SHP77 (cell line): ENCODE measurements around the gene SORCS2.
"Not testable (repeated sequence)": the region's sequence is repeated elsewhere in the genome, so short reads cannot be mapped to it uniquely, and the experiment has no call there.

Source experiments
- DNase-seq, 2 experiments: peaks; one replicate each; lab custom pipeline; 2025; lab: John Stamatoyannopoulos, UW

Gene SORCS2

DNA sequence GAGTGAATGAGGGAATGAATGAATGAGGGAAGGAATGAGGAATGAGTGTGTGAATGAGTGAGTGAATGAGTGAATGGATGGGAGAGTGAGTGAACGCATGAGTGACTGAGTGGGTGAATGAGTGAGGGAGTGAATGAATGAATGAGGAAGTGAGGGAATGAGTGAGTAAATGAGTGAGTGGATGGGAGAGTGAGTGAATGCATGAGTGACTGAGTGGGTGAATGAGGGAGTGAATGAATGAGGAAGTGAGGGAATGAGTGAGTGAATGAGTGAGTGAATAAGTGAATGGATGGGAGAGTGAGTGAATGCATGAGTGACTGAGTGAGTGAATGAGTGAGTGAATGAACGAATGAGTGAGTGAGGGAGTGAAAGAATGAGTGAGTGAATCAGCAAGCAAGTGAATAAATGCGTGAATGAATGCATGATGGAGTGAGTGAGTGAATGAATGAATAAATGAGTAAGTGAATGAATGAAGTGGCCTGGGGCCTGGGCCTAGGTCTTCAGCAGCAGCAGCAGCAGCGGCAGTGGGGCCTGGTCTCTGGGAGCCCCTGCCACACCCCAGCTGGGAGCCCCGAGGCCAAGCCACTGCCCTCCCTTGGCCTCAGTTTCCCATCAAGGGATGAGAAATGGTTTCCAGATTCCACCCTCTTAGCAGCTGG, 258.6 kb downstream of the SORCS2 start:
- no peak for DNase-seq

DNA sequence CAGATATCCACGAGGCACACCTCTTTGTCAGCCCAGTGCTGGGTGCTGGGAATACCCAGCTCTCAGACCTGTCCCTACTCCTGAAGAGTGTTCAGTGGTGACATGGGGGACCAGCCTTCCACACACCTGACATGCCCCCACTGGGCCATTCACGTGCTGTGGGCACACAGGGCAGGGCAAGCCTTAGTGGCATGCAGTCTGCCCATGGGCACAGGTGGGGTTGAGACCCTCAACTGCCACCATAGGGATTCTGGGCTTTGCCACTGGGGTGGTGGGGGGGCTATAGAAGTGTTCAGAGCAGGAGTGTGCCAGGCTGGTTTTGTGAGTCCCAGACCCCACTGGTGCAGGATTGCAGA, 259.1 kb downstream of the SORCS2 start:
- DNase-seq = no peak

DNA sequence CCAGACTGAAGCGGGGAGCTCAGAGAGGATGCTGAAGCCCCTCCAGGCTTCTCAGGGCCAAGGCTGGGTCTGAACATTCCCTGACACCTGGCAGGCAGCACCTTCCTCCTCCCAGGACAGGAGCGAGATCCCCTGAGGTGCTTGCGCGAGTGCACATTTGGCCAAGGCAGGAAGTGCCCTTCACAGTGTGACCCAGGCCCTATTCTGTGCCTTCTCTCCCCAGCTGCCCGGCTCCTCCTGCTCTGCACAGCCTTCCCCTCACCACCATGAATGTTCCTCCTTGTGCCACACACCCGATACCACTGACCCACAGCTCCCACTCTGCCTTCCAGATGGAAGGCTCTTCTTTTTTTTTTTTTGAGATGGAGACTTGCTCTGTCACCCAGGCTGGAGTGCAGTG, 259.5 kb downstream of the SORCS2 start:
- no peak for DNase-seq

DNA sequence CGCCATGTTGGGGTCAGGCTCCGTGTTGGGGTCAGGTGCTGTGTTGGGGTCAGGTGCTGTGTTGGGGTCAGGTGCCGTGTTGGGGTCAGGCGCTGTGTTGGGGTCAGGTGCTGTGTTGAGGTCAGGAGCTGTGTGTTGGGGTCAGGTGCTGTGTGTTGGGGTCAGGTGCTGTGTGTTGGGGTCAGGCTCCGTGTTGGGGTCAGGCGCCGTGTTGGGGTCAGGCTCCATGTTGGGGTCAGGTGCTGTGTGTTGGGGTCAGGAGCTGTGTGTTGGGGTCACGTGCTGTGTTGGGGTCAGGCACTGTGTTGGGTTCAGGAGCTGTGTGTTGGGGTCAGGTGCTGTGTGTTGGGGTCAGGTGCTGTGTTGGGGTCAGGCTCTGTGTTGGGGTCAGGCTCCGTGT, 260.5 kb downstream of the SORCS2 start:
- not testable (repeated sequence) for DNase-seq

DNA sequence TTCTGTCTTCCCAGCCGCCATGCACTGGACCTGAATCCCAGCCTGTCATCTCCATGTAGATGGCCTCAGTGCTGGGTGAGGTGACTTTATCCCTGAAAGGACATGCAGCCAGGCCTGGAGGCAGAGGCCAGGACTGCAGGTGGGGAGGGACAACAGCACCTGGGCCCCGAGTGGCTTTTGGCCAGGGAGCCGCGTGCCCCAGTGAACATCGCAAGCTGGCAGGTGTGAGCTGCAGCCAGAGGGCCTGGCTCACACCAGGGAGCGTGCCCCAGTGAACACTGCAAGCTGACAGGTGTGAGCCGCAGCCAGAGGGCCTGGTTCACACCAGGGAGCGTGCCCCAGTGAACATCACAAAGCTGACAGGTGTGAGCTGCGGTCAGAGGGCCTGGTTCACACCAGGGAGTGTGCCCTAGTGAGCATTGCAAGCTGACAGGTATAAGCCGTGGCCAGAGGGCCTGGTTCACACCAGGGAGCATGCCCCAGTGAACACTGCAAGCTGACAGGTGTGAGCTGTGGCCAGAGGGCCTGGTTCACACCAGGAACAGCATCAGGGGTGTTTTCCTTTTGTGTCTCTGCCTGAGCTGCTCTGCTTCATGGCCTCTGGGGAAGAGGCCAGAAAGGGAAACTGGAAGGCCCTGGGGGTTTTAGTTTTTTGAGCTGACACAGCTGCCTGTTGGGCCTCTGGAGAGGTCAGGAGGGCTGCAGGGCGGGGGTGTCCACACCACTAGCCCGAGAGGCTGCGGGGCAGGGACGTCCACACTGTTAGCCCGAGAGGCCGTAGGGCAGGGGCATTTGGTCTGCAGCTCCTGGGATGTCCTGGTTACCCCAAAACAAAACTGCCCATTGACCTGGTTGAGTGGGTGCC, 265.1 kb downstream of the SORCS2 start:
- no peak for DNase-seq

DNA sequence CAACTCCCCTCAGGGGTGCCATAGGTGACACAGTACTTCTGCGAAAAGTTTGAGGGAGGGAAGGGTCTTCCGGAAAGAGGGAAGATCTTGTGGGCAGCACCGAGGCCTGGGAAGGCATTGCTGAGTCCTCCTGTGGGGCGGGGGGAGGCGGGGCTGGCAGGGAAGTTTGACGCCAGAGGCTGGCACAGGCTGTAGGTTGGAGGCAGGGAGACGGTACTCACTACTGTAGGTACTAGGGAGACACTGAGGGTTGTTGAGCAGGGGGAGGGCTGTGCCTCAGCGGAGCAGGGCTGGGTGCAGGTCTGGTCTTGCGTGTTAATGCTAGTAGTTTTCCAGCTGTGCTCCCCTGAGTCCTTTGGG, 265.7 kb downstream of the SORCS2 start:
- no peak for DNase-seq

DNA sequence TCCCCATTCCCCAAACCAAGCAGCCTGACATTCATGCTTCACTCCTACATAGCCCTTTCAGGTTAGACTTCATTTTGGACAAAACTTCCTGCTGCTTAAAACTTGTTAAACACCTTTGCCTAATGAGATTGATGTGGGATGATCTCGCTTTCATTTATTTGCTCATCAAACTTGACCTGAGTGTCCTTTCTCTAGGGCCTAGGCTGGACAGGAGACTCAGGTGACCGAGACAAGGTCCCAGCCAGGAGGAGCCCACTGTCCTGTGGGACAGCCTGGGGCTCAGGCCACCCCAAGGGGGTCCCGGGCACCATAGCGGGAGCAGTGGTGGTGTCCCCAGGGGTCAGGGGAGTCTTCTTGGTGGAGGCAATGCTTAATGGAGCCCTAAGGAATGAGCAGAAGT, 266.1 kb downstream of the SORCS2 start:
- DNase-seq = no peak

DNA sequence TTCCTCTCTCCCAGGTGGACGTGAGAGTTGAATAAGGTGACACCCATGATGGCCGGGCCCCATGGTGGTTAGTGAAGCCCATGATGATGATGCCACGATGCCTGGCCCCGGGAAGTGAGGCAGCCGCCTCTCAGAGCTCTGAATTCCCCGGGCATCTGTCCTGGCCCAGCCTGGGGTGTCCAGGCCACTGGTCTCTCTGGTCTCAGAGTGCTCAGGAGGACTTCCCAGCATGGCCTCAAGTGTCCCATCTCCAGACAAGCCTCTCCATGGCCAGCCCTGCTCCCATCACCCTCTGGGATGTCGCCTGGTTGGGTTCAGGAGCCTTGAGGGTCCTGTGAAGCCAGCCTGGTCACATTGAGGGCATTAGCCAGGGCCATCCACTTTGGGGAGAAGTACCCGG, 267.1 kb downstream of the SORCS2 start:
- no peak for DNase-seq

DNA sequence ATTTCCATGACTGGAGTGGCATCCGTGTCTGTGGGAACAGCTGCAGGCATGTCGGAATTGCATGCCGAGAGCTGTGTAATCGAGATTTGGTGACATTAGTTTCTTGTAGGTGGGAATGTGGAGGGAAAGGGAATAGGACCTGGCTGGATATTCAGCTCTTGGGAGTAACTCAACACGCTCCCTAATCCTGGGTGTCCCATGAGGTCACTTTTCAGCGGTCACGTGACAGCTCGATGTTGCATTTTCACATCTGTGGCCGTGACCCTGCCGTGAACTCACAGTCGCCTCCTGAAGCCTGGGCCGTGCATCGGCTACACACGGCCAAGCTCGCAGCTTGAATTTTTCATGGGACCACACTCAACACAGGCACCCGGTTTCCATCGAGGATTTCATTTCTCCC, 268.2 kb downstream of the SORCS2 start:
- DNase-seq = no peak

DNA sequence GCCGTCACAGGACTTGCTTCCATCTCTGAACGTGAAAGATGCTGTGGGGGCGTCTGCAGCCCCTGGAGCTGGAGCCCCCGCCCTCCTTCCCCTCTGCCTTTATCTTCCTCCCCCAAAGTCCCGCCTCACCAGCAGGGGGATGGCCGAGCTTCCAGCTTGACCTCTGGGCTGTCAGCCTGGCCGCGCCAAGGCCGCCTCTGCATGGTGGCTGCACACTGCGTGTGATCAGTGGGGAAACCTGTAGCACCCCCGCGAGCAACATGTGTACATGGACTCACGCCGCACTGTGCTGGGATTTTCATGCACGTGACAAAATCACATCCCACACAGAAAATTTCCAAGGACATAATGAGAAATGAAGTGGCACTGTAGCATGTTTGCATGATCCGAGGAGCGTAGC, 268.9 kb downstream of the SORCS2 start:
- no peak for DNase-seq

DNA sequence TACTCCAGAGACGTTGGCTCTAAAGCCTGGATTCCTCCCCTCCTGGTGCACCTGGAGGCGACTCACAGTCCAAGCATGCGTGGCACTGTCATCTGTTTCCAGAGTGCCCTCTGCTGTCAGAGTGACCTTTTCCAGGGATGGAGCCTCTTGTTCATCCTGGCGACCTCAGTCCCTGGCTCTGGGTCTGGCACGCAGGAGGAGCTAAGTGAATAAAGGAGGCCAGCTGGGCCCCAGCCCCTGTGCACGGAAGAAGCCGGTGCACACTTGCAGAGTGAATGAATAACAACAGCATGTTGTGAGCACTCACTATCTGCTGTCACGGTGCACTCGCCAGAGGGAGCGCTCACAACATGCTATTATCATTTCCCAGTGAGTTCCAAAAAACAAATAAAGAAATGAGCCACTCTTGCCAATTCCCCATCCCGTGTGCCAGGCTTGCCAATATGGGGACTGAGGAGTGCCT, 270.2 kb downstream of the SORCS2 start:
- peak; percentile 25 to 57 for DNase-seq

DNA sequence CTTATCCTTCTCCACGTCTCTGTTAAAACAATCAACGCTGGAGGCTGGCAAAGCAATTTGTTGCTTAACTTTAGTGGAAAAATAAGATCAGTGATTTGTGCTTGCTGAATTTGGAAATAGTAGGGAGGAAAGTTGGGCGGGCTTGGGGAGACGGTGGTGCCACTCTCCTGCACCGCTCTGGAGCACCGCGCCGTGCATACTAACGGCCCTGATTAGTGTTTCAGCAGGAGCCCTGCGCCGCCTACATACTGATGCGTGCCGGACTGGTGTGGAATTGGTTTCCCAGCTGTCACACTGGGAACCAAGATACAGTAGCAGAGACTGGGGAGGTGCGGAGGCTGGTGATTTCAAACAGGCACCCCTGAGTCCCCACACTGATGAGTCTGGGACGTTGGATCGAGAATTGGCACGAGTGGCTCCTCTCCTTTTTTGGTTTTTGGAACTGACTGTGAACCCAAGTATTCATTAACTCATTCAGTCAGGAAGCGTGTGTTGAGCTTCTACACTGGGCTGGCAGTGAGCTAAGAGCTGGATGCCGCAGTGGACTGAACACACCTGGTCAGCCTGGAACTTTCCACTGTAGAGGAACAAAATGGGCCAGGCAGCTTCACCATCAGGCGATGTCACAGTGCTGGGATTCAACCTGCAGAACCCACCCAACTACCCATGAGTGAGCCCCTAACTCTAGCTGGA, 271.4 kb downstream of the SORCS2 start:
- DNase-seq = no peak

DNA sequence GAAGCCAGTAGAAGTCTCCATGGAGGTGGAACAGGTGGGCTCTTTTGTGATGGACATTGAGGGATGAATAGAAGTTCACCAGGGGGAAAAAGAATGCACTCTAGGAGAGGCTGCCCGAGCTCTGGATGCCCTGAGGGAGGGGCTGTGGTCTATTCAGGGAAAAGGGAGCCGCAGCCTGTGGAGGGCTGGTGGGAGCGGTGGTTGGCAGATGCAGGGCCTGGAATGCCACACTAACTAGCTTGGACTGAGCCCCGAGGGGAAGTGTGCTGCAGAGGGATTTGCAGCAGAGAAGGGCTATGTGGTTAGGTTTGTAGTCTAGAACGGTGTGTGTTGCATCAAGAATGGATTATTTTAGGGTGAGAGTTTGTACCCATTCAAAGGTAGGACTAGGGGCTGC, 271.9 kb downstream of the SORCS2 start:
- DNase-seq = no peak

DNA sequence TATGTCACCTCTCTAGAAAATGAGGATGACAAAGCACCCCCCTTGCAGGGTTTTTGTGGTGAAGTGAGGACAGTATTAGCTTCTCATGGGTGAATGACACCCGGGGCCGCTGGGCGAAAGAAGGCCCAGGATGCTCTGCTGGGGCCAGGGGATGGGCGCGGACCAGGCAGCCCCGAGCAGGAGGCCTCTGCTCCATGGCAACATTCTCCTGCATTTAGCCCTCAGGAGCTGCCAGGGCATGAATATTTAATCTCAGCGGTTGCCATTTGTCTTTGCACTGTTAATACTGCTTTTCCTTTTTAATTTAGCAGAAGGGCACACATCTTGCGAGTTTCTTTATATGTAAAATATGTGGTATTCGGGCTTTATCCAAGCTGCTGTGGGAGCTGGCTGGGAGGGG, 272.7 kb downstream of the SORCS2 start:
- DNase-seq = no peak

DNA sequence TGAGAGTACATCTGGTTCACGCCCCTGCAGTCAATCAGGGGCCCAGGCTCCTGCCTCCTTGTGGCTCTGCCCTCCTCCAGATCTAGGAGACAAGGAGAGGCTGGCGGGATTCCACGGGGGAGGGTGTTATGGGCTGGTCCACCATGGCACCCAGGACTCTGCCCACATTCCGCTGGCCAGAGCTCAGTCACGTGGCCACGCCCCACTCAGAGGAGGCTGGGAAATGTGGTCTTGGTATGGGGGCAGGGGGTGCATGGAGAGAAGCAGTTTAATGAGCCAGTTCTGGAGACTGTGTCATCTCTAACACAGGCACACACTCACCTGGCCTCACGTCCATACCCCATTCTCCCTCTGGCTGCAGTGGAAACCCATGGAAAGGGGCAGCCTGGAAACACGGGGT, 273.9 kb downstream of the SORCS2 start:
- DNase-seq = no peak

DNA sequence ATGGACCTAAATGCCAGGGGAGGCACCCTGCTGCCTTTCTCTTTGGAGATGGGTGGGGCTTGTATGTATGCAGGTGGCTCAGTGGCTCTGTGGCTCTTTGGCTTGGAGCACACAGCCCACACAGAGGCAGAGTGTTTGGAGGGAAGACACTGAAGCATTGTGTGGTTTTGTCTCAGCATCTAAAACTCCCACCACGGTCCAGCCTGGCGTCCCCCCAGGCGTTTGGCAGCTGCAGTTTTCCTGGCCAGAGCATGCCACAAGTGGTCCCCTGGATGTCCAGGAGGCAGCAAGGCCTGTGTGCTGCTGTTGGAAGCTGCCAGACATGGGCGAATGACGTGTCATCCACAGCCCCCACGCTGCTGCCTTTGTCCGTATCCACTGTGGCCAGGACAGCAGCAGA, 274.6 kb downstream of the SORCS2 start:
- no peak for DNase-seq

DNA sequence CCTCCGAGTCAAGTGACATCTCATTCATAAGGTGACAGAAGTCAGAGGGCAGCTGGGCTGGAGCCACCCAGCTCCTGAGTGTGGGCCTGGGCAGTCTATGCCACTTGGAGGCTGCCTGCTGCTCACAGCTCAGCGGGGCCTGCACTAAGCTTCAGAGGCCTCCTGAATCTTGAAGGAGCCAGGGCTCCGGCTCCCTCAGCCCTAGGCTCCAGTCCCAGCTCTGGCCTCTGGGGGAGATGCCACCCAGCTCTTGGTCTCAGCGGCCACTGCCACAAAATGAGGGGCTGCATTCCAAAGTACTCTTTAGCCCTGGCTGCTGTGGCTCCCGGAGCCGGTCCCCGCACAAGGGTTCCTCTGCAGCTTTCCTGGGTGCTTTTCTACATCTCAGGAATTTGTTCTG, 275.1 kb downstream of the SORCS2 start:
- no peak for DNase-seq

DNA sequence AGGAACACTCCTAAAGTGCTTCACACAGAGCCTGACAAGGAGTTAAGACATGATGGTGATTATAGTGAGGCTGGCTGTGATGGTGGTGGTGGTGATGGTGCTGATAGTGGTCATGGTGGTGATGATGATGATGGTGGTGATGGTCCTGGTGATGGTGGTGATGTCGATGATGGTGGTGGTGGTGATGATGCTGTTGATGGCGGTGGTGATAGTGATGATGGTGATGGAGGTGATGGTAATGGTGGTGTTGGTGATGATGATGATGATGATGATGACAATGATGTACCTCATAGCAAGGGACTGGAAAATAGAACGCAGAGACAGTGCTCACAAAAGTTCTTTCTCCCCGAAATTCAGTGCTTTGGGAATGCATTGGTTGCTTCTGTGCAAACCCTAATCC, 276.7 kb downstream of the SORCS2 start:
- DNase-seq = no peak

DNA sequence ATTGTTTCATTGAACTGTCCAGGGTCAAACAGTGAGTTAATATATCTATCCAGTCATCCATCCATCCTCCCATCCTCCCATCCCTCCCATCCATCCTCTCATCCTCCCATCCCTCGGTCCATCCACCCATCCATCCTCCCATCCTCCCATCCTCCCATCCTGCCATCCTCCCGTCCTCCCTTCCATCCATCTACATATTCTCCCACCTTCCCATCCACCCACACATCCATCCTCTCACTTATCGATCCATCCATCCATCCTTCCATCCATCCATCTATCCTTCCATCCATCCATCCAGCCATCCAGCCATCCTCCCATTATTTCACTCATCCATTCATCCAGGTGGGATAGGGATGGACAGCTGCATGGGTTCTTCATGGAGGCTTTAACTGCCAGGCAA, 277.8 kb downstream of the SORCS2 start:
- no peak for DNase-seq

DNA sequence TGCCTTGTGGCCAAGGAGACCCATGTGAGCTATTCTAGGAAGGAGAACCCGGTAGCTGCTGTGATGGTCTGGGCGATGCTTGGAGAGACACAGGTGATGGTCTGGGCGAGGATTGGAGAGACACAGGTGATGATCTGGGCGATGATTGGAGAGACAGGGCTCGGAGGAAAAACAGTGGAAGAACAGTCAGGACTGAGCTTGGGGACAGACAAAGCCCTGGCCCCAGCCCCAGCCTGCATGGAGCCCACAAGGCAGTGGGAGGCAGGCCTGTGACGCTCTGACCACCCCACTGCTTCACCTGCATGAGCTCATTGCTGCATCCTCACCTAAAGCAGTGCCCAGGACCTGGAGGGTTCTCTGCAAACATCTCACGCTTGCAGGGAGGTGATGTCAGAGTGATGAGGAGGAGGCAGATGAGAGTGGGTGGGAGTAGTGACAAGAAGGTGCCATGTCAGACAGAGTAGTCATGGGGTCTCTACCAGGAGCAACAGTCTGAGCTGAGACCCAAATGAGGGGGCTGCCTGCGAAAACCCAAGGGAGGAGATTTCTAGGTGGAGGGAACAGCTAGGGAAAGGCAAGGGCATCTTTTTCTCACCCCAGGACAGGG, 278.3 kb downstream of the SORCS2 start:
- DNase-seq = no peak

DNA sequence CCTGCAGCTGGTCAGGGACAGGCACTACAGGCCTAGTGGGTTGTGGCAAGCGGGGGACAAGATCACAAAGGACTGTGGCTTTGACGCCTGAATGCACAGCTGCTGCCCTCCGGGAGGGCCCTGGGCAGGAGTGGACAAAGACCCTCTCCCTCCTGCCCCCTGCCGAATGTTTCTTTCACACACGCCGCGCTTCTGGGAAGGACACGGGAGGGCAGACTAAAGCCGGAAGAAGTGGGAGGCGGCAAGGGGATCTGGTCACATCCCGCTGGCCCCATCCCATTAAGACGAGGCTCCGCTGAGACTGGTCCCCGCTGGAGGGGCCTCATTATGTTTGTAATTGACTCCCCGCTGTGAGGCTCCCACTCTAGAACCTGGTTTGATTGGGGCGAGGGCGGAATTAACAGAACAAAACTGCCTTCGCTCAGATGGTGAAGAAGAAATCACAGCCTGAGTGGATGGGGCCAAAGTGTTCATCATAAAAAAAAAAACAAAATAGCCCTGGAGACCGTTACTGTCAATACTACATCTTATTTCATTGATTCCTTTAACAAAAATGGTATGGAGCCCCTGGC, 280.2 kb downstream of the SORCS2 start:
- no peak for DNase-seq

DNA sequence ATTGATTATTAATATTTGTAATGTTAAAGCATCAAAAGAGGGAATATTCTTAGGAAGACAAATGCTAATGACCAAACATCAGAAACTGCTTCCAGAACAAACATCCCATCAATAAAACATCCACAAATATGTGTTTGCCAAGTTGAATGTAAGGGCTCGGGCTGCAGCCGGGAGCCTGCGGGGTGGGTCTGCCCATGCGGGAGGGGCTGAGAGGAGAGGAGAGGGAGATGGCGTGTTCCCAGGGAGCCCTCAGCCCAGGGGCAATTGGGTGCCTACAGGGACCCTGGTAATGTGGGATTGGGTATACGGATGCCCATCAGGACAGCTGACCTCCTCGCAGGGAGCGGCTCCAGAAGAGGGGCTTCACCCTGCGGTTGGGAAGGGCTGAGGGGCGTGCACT, 280.7 kb downstream of the SORCS2 start:
- no peak for DNase-seq
